D721Med (cell line): Measurements from ENCODE around the gene PDCD2L.

Source experiments
- DNase-seq: peaks from one replicate; pipeline ENCODE4 v3.0.0; 2011; ENCODE audit warnings: low spot score; ENCODE audit not compliant: insufficient read length
- FAIRE-seq: peaks from 2 replicates; lab custom pipeline; 2011; peaks lifted over from hg19 to GRCh38; lab: Jason Lieb, UNC
- CTCF ChIP-seq: IDR thresholded peaks from 2 replicates; pipeline ENCODE4 v1.5.1; 2012; ENCODE audit warnings: mild to moderate bottlenecking, control low read depth; ENCODE audit not compliant: insufficient read depth; ENCODE audit errors: missing control alignments

Gene PDCD2L

GRCh38 chr19:34416021-34416545 lies 11.9 kb downstream of the PDCD2L start:
- DNase-seq (no peak), FAIRE-seq (no peak)
- TF ChIP-seq CTCF, result no peak

- FAIRE-seq (no peak), DNase-seq (no peak)
- no peak for TF ChIP-seq CTCF
Observed at GRCh38 chr19:34418300-34418699, 14.1 kb downstream of the PDCD2L start.

- TF ChIP-seq CTCF, result no peak
- no peak for DNase-seq
- FAIRE-seq, result no peak
Observed at GRCh38 chr19:34426096-34426661, 22.0 kb downstream of the PDCD2L start.

- DNase-seq, result no peak
- no peak for TF ChIP-seq CTCF
- no peak for FAIRE-seq
Observed at GRCh38 chr19:34428549-34429285, 24.5 kb downstream of the PDCD2L start.

- no peak for DNase-seq
- TF ChIP-seq CTCF, result no peak
- no peak for FAIRE-seq
Observed at GRCh38 chr19:34429553-34429952, 25.4 kb downstream of the PDCD2L start.

GRCh38 chr19:34430738-34431625 lies 26.8 kb downstream of the PDCD2L start:
- TF ChIP-seq CTCF, result peak; percentile 54
- DNase-seq (no peak), FAIRE-seq (no peak)
